Suprapubic skin (tissue), 4 donors: ENCODE measurements around the gene FBXO17.

Experiments used
- EP300 ChIP-seq: sonication (generic); formaldehyde crosslinking; IDR thresholded peaks from one replicate; pipeline ENCODE4 v1.6.1; 2017; ENCODE audit warnings: antibody characterized with exemption
- POLR2A ChIP-seq, 2 donors: fragments of 450-650 bp; IDR thresholded peaks; one replicate each; pipeline ENCODE4 v1.6.1; 2017; ENCODE audit warnings: antibody characterized with exemption in 2 of 2, mild to moderate bottlenecking in 2 of 2, moderate library complexity in 2 of 2
- POLR2AphosphoS5 ChIP-seq, 3 donors: sonication (generic); formaldehyde crosslinking; IDR thresholded peaks; one replicate each; pipeline ENCODE4 v1.6.1; 2017; ENCODE audit warnings: antibody characterized with exemption in 3 of 3
- TF ChIP-seq, protein P1 (sequence below), 2 donors: fragments of 200-600 bp in 1 of 2; fragments of 450-650 bp in 1 of 2; sonication (generic) in 1 of 2; IDR thresholded peaks; one replicate each; pipeline ENCODE4 v1.5.1; 2016 to 2019; ENCODE audit warnings: antibody characterized with exemption in 2 of 2, mild to moderate bottlenecking in 1 of 2, moderate library complexity in 1 of 2

- TF ChIP-seq, protein P1, sequence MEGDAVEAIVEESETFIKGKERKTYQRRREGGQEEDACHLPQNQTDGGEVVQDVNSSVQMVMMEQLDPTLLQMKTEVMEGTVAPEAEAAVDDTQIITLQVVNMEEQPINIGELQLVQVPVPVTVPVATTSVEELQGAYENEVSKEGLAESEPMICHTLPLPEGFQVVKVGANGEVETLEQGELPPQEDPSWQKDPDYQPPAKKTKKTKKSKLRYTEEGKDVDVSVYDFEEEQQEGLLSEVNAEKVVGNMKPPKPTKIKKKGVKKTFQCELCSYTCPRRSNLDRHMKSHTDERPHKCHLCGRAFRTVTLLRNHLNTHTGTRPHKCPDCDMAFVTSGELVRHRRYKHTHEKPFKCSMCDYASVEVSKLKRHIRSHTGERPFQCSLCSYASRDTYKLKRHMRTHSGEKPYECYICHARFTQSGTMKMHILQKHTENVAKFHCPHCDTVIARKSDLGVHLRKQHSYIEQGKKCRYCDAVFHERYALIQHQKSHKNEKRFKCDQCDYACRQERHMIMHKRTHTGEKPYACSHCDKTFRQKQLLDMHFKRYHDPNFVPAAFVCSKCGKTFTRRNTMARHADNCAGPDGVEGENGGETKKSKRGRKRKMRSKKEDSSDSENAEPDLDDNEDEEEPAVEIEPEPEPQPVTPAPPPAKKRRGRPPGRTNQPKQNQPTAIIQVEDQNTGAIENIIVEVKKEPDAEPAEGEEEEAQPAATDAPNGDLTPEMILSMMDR (IDR thresholded peaks at IDR 0.05) = no peak
- TF ChIP-seq POLR2AphosphoS5 (IDR thresholded peaks at IDR 0.05) = no peak
- TF ChIP-seq POLR2A (IDR thresholded peaks at IDR 0.05) = no peak
- TF ChIP-seq EP300 = no peak
These were observed 58.0 kb downstream of the FBXO17 start for GRCh38 chr19:38917516-38917915.
